Measurements from ENCODE around the gene PTK7. TPM values are rescaled to one million over a fixed set of nuclear protein-coding genes. Genes with fewer than 3 reads are reported as not detected.

Gene PTK7
- total and polyA plus RNA-seq, 2 experiments from 2014 or later = 127 to 162 TPM

DNA sequence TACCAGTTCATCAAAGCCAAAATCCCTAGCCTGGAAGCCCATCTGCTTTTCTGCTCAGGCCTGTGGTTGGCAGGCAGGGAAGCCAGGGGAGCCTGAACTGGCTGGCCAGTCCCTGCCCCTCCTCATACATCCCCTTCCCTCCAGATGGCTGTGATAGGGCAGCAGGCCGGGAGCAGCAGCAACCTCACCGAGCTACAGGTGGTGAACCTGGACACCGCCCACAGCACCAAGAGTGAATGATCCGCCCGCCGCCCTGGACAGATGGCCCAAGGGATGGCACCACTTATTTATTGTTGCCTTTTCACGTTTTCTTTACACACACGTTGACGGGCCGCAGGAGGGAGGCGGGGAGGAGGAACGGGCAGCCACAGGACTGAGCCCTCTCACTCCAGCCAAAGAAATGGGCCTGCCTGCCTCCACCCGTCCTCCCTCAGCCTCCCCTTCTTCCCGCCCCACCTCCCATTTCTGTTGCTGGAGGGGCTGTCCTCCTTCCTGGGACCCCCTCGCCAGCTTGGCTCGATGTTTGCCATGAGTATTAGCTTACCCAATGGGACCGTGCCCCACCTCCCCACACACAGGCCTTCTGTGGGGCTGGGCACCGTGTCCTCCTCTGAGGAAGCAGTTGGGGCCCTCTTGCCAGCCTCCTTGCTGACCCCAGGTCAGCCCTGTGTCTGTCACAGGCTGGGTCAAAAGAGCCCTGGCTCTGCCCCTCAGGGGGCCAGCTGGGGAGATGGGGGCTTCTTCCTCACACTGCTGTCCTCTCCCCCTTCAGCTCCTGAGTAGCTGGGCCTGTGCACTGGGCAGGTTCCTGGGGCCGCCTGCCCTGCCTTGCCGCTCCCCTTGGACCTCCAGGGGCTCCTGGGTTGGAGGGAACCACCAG, 103.1 kb downstream of the PTK7 start:
- H4K20me1 ChIP-seq (ENCODE audit: insufficient read depth, poor library complexity, severe bottlenecking) = peaks cover 3% of the 10 kb centered on the region
- H3K36me3 ChIP-seq (replicated peaks; ENCODE audit: insufficient read depth, low read depth) = no peaks in the 10 kb centered on the region
- no peak for DNase-seq (ENCODE audit: low spot score)
- peaks cover 11% of the 10 kb centered on the region for H3K4me1 ChIP-seq (ENCODE audit: insufficient read depth)
- 97% methylated on average over 19 of the region's 20 CpGs for WGBS (ENCODE audit: low lambda C conversion rate, missing lambda C conversion rate)
- no peak overlapping the region for H3K4me2 ChIP-seq
- H3K9me2 ChIP-seq (replicated peaks; ENCODE audit: insufficient read depth) = no peaks in the 10 kb centered on the region
- no peaks in the 10 kb centered on the region for H3K9me3 ChIP-seq (ENCODE audit: low read depth)
- TF ChIP-seq EZH2phosphoT487 (IDR thresholded peaks at IDR 0.05; ENCODE audit: low read depth, severe bottlenecking, unreplicated experiment) (no peak), EZH2 (IDR thresholded peaks at IDR 0.05; ENCODE audit: borderline replicate concordance) (no peak)
- TF ChIP-seq, protein P1, sequence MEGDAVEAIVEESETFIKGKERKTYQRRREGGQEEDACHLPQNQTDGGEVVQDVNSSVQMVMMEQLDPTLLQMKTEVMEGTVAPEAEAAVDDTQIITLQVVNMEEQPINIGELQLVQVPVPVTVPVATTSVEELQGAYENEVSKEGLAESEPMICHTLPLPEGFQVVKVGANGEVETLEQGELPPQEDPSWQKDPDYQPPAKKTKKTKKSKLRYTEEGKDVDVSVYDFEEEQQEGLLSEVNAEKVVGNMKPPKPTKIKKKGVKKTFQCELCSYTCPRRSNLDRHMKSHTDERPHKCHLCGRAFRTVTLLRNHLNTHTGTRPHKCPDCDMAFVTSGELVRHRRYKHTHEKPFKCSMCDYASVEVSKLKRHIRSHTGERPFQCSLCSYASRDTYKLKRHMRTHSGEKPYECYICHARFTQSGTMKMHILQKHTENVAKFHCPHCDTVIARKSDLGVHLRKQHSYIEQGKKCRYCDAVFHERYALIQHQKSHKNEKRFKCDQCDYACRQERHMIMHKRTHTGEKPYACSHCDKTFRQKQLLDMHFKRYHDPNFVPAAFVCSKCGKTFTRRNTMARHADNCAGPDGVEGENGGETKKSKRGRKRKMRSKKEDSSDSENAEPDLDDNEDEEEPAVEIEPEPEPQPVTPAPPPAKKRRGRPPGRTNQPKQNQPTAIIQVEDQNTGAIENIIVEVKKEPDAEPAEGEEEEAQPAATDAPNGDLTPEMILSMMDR (IDR thresholded peaks at IDR 0.05; ENCODE audit: poor library complexity) = no peak
- H3K27ac ChIP-seq = no peak overlapping the region
- H2AFZ ChIP-seq = no peak overlapping the region
- no peak overlapping the region for H3K4me3 ChIP-seq
- peaks cover 19% of the 10 kb centered on the region for H3K79me2 ChIP-seq
- H3K27me3 ChIP-seq = no peaks in the 10 kb centered on the region

DNA sequence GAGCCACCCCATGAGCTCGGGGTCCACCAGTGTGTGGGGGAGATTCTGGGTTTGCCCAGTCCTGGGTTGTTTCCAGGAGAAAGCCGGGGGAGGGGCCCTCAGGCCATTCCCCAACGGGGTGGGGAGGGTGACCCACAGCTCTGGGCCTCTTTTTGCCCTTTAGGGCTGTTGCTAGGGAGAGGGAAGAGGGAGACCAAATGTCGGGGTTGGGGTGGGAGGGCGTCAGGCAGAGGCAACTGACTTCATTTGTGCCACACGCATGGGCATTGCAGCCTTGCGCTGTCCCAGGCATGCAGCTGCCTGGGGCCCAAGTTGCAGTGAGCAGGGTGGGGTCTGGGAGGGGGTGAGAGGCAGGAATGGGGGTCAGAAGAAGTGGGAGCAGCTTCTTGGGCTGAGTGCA, 103.9 kb downstream of the PTK7 start:
- Histone ChIP-seq H2AFZ (no peak overlapping the region), H3K4me3 (no peak overlapping the region), H3K4me2 (no peak overlapping the region), H3K27ac (no peak overlapping the region), H3K9me2 (replicated peaks; ENCODE audit: insufficient read depth) (no peaks in the 10 kb centered on the region), H3K4me1 (ENCODE audit: insufficient read depth) (peaks cover 8% of the 10 kb centered on the region), H3K9me3 (ENCODE audit: low read depth) (no peaks in the 10 kb centered on the region), H3K27me3 (no peaks in the 10 kb centered on the region), H4K20me1 (ENCODE audit: insufficient read depth, poor library complexity, severe bottlenecking) (peaks cover 2% of the 10 kb centered on the region), H3K36me3 (replicated peaks; ENCODE audit: insufficient read depth, low read depth) (no peaks in the 10 kb centered on the region), H3K79me2 (peaks cover 19% of the 10 kb centered on the region)
- TF ChIP-seq, protein P1 (IDR thresholded peaks at IDR 0.05; ENCODE audit: poor library complexity) = no peak
- TF ChIP-seq EZH2phosphoT487 (IDR thresholded peaks at IDR 0.05; ENCODE audit: low read depth, severe bottlenecking, unreplicated experiment) = no peak
- TF ChIP-seq EZH2 (IDR thresholded peaks at IDR 0.05; ENCODE audit: borderline replicate concordance) = no peak
- no peak for DNase-seq (ENCODE audit: low spot score)
- WGBS (ENCODE audit: low lambda C conversion rate, missing lambda C conversion rate) = 90% methylated on average over 7 of the region's 7 CpGs

DNA sequence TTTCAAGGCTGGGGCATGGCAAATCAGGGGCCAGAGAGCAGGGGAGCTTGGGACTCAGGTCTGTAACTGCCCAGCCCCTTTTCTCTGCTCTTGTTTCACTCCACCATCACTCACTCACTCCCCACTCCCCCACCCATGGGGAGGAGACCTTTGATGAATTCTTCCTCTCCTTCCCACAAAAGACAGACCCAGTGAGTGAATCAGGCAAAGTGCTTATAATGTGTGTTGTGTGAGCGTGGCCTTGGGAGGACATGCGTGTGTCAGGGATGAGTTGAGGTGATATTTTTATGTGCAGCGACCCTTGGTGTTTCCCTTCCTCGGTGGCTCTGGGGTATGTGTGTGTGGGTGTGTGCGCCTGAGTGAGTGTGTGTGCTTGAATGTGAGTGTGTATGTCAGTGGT, 104.9 kb downstream of the PTK7 start:
- TF ChIP-seq EZH2phosphoT487 (IDR thresholded peaks at IDR 0.05; ENCODE audit: low read depth, severe bottlenecking, unreplicated experiment) = no peak
- TF ChIP-seq, protein P1 (IDR thresholded peaks at IDR 0.05; ENCODE audit: poor library complexity) = no peak
- no peak for TF ChIP-seq EZH2 (IDR thresholded peaks at IDR 0.05; ENCODE audit: borderline replicate concordance)
- Histone ChIP-seq H3K27me3 (no peaks in the 10 kb centered on the region), H4K20me1 (ENCODE audit: insufficient read depth, poor library complexity, severe bottlenecking) (no peaks in the 10 kb centered on the region), H3K4me2 (no peak overlapping the region), H3K36me3 (replicated peaks; ENCODE audit: insufficient read depth, low read depth) (no peaks in the 10 kb centered on the region), H3K4me3 (no peak overlapping the region), H3K9me3 (ENCODE audit: low read depth) (no peaks in the 10 kb centered on the region), H3K4me1 (ENCODE audit: insufficient read depth) (peaks cover 6% of the 10 kb centered on the region), H2AFZ (no peak overlapping the region), H3K79me2 (peaks cover 12% of the 10 kb centered on the region), H3K27ac (peak overlapping the region; percentile 67), H3K9me2 (replicated peaks; ENCODE audit: insufficient read depth) (no peaks in the 10 kb centered on the region)
- no peak for DNase-seq (ENCODE audit: low spot score)
- WGBS (ENCODE audit: low lambda C conversion rate, missing lambda C conversion rate) = 77% methylated on average over 5 of the region's 5 CpGs

Measured in hepatocyte (in vitro differentiated cells).